Measurements from ENCODE around the gene TSC2.
"Not testable (repeated sequence)": the region's sequence is repeated elsewhere in the genome, so short reads cannot be mapped to it uniquely, and the experiment has no call there.

Gene TSC2

GRCh38 chr16:2122429-2122828, 74.6 kb downstream of the TSC2 start:
- no peak for DNase-seq (ENCODE audit: low spot score)

GRCh38 chr16:2122934-2123683, 75.3 kb downstream of the TSC2 start:
- DNase-seq (ENCODE audit: low spot score) = not testable (repeated sequence)

- not testable (repeated sequence) for DNase-seq (ENCODE audit: low spot score)
Observed at GRCh38 chr16:2123706-2124376, 76.1 kb downstream of the TSC2 start.

- DNase-seq (ENCODE audit: low spot score) = not testable (repeated sequence)
Observed at GRCh38 chr16:2124377-2124693, 76.5 kb downstream of the TSC2 start.

GRCh38 chr16:2124694-2125444, 77.1 kb downstream of the TSC2 start:
- not testable (repeated sequence) for DNase-seq (ENCODE audit: low spot score)

- DNase-seq (ENCODE audit: low spot score) = not testable (repeated sequence)
Observed at GRCh38 chr16:2125609-2126008, 77.8 kb downstream of the TSC2 start.

GRCh38 chr16:2126161-2126743, 78.5 kb downstream of the TSC2 start:
- DNase-seq (ENCODE audit: low spot score) = not testable (repeated sequence)

DNA sequence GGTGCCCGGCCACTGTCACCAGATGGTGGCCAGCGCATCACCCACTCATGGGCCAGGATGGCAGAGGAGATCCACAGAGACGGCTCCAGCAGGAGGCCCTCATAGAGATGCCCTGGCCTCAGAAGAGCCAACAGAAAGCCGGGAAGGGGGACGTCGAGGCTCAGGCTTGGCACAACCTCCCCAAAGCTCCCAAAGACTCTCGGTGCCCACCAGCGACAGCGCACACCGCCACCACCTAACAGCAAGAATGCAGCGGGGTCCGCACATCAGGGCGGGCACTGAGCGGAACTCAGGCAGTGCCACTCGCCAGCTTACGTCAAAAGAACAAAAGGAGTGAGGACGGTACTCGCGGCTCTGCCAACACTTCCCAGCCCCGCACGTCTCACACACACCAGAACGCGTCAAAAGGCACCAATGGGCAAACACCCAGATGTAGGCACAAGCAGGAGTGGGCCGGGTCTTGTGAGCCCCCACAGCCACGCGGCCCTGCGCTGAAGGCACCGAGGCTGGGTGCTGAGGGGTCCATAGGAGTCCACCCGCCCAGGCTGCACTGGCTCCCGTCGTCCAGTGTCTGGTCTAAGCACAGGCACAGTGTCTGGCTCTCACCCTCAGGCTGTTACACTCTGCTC, 79.3 kb downstream of the TSC2 start:
- DNase-seq (ENCODE audit: low spot score) = not testable (repeated sequence)

- DNase-seq (ENCODE audit: low spot score) = peak; percentile 41
Observed at GRCh38 chr16:2127630-2128280, 80.0 kb downstream of the TSC2 start.

- DNase-seq (ENCODE audit: low spot score) = not testable (repeated sequence)
Observed at GRCh38 chr16:2129251-2129650, 81.5 kb downstream of the TSC2 start.

- not testable (repeated sequence) for DNase-seq (ENCODE audit: low spot score)
Observed at GRCh38 chr16:2129890-2130447, 82.2 kb downstream of the TSC2 start.

- not testable (repeated sequence) for DNase-seq (ENCODE audit: low spot score)
Observed at GRCh38 chr16:2133797-2134196, 86.0 kb downstream of the TSC2 start.

- DNase-seq (ENCODE audit: low spot score) = not testable (repeated sequence)
Observed at GRCh38 chr16:2135071-2135470, 87.3 kb downstream of the TSC2 start.

DNA sequence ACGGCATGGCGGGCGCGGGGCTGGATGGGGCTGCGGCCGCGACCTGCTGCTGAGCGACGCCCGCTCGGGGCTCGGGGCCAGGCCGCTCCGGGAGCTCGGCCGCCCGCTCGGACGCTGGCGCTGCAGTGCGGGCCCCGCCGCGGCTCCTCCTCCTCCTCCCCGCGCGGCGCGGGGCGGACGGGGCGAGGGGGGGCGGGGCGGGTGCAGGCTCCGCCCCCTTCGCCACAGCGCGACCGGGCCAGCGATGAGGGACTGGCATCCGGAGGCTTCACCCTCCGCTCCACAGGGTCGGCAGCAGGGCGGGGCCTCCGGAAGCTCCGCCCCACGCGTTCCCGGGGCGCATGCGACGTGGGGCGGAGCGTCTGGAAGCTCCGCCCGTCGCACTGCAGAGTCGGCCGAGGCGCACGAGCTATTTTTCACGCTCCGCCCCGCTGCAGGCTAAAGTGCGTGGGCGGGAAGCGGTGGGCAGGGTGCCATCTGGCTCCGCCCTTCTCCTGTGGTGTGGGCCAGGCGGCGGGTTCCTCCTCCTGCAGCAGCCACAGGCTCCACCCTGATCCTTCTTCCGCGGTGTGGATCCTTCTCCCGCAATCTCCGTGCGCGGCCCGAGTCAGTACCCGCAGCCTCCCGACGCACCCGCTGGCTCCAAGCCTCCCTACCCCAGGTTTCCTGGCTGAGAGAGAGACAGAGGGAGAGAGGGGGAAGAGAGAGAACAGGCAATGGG, 88.1 kb downstream of the TSC2 start, which contains the start of gene PKD1:
TSS of gene PKD1 (minus strand) at position 129 of the 721 bp plus-strand sequence. CDS start 209 bp downstream, outside the sequence.
- DNase-seq (ENCODE audit: low spot score) = peak; percentile 98
